Stimulated activated CD8-positive, alpha-beta memory T cell treated with anti-CD3 and anti-CD28 coated beads, Interleukin-15, amount 100 ng/mL, for 48 hours (primary cell): ENCODE results near the gene SGK2.
A peak's percentile ranks its signal among the peaks of the same experiment; 100 is the strongest.
"Not testable (repeated sequence)": the region's sequence is repeated elsewhere in the genome, so short reads cannot be mapped to it uniquely, and the experiment has no call there.

ENCODE experiments used
- DNase-seq, 2 donors: peaks; one replicate each; pipeline ENCODE4 v3.0.0-alpha.2; 2020; ENCODE audit warnings: low read depth in 2 of 2

The SGK2 gene

GRCh38 chr20:43563429-43563828 is 4.6 kb downstream of the SGK2 start:
- no peak for DNase-seq

DNA sequence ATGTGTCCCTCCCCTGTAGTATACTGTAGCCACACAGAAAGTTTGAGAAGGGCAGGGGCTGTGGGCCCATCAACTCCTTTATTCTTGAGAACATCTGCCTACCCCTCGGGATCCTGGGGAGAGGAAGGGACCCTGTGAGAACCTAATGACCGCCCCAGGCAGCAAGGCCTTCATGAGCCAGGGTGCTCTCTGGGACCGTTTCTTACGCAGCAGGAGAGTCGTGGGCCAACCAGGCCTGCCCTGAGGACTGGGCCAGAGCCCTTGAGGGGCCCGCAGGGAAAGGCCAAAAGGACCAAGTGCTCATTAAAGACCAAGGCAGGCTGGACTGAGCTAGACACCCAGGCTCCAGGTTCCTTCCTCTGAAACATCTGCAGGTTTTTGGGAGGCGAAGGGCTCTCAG is 5.2 kb downstream of the SGK2 start:
- DNase-seq: no peak

DNA sequence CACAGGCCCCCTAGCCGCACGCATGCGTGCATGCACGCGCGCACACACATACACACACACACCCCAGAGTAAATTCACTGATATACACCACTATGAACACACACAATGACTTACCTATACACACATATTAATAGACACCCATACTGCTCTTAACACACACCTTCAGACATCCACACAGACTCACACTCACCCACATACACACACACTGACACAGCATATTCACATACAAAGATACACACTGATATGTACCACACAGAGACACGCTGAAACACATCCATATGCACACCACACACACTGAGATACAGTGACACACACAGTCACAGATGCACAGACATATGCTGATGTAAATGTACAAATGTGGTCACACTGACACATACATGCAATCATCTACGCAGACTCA is 5.6 kb downstream of the SGK2 start:
- DNase-seq: no peak

- DNase-seq: no peak
Observed at GRCh38 chr20:43564993-43565757, 6.3 kb downstream of the SGK2 start.

DNA sequence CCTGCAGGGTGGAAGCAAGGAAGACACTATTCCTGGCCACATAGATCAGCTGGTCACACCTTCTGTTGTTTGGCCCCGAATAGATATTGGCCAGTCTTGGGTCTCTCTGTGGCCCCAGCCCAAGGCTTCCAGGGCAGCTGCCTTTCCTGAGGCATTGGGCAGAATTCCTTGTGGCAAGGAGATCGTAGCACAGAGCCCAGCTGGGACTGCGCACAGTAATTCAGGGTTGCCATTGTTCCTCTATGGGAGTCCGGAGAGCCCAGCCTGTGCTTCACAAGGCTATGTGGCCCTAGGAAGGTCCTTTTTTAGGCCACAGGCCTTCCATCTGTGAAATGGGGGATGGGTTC is 6.9 kb downstream of the SGK2 start:
- no peak for DNase-seq

DNA sequence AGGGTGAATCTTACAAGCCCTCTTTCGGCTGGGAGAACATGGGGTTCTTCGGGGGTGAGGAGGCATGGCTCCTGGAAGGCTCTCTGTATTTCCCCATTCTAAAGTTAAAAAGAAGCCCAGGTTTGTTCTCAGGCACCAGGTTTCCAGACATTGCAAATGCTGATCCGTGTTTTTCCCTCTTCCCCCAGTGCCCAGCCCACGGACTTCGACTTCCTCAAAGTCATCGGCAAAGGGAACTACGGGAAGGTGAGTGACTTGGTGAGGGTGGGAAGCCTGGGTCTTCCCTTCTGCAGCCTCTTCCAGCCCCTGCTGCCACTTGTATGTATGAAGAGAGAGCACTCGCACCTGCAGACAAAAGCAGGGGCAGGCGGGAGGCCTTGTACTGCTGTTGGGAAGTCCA is 8.7 kb downstream of the SGK2 start:
- no peak for DNase-seq

- DNase-seq: no peak
Observed at GRCh38 chr20:43568706-43569105, 9.9 kb downstream of the SGK2 start.

DNA sequence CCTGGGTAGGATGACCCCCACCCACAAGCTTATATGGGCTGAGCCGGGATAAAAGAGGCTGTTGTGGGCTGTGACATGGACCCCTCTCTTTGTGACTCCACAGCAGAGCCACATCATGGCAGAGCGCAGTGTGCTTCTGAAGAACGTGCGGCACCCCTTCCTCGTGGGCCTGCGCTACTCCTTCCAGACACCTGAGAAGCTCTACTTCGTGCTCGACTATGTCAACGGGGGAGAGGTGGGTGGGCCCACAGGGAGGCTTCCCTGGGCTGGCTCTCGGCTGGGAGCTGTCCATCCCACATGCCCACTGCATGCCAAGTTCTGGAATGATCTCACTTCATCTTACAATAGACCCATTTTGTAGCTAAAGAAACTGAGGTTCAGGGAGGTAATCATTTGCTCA is 10.5 kb downstream of the SGK2 start:
- DNase-seq: no peak

DNA sequence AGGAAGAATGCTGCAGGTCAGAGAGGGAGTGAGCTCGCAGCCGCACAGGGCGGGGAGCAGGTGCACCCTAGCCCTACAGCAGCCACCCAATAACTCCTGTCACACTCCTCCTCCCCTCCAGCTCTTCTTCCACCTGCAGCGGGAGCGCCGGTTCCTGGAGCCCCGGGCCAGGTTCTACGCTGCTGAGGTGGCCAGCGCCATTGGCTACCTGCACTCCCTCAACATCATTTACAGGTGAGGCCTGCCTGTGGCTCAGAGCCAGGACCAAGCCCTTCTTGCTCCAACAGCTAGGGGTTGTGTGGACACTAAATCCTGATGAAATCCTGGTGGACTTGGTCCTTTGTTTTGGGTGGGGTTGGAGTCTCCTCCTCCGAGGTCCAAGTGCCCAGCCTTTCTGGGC is 11.7 kb downstream of the SGK2 start:
- no peak for DNase-seq

- no peak for DNase-seq
Observed at GRCh38 chr20:43571310-43571709, 12.5 kb downstream of the SGK2 start.

DNA sequence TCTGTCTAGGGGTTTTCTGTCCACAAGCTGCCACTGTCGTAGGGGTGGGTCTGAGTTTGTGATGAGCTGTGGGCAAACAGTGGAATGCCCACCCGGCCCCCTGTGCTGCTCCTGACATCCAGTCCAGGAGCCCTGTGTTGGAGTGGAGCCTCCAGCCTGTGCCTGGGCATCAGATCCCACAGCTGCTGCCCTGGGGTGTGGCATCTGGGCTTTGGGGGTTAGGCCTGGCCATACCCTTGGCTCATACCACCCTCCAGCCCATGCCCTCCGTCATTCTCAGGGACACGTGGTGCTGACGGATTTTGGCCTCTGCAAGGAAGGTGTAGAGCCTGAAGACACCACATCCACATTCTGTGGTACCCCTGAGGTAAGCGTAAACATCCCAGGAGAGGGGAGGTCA is 12.9 kb downstream of the SGK2 start:
- DNase-seq: no peak

DNA sequence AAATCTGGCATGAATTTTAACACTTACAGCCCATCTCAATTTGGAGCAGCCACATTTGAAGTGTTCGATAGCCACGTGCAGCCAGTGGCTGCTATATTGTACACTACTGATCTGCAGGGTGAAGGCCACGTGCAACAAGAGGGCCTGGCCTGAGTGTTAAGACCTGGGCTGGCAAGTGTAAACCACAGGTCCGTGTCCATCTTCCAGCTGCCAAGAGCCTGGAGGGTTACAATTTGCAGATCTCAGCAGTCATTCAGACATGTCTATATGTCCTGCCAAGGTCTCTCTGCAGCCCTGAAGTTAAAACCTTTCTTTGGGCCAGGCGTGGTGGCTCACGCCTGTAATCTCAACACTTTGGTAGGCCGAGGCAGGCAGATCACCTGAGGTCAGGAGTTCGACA is 14.1 kb downstream of the SGK2 start:
- DNase-seq: no peak

GRCh38 chr20:43576108-43576507 is 17.3 kb downstream of the SGK2 start:
- DNase-seq: no peak

- no peak for DNase-seq
Observed at GRCh38 chr20:43579861-43580793, 21.3 kb downstream of the SGK2 start.

DNA sequence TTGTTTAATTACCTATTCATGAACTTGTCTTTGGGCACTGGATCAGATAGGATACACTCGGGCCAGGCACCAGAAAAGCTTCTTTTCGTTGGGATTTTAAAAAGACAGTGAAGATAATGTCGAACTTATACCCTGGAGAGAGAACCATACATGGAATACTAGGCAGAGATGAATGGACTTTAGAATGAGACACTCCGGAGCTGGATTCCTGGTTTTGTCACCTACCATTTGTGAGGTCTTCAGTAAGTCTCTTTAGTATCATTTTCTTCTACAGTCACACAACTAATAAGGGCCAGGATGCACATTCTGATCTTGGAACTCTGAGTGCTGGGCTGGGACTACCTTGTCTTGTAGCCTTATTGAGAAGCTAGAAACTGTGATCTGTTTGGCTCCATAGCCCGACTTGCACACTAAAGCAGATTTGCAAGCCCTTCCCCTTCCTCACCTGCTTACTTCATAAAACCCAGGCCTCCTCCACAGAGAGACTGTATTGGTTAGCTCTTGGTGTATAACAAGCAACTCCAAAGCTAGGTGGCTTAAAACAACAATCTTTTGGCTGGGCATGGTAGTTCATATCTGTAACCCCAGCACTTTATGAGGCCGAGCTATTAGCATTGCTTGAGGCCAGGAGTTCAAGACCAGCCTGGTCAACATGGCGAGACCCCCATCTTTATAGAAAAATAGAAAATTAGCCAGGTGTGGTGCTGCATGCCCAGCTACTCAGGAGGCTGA is 24.5 kb downstream of the SGK2 start:
- DNase-seq: no peak

- DNase-seq: no peak
Observed at GRCh38 chr20:43583982-43584432, 25.2 kb downstream of the SGK2 start.

- DNase-seq: no peak
Observed at GRCh38 chr20:43584448-43585136, 25.8 kb downstream of the SGK2 start.

GRCh38 chr20:43586641-43587040 is 27.8 kb downstream of the SGK2 start:
- DNase-seq: no peak

- DNase-seq: not testable (repeated sequence)
Observed at GRCh38 chr20:43588526-43588925, 29.7 kb downstream of the SGK2 start.

DNA sequence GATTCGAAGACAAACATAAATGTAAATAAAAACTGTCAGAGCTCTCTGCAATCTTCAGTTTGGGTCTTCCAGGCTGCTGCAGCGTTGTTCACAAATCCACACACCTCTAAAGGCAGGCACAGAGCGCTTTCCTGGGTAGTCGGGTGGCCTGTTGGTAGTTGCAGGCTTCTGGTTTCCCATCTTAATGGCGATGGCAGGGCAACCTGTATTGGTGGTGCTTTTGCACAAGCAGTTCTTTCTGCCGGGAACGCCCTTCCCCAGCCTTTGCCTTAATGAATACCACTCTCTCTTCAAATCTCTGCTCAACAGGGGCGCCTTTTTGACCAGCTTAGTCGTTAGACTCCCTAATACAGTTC is 31.2 kb downstream of the SGK2 start:
- DNase-seq: no peak

- DNase-seq: peak; percentile 83 to 86
Observed at GRCh38 chr20:43590392-43591303, 31.8 kb downstream of the SGK2 start, which contains the start of gene IFT52. Gene IFT52, plus strand, starts transcription at chr20:43590937. Its CDS starts 3,762 bp downstream, at chr20:43594699.
